ENCODE results near the gene SEMA3E.
A peak's percentile ranks its signal among the peaks of the same experiment; 100 is the strongest.
"Not testable (repeated sequence)": the region's sequence is repeated elsewhere in the genome, so short reads cannot be mapped to it uniquely, and the experiment has no call there.

The SEMA3E gene

GRCh38 chr7:83552556-83552955, 96.4 kb downstream of the SEMA3E start:
- DNase-seq: not testable (repeated sequence)

DNA sequence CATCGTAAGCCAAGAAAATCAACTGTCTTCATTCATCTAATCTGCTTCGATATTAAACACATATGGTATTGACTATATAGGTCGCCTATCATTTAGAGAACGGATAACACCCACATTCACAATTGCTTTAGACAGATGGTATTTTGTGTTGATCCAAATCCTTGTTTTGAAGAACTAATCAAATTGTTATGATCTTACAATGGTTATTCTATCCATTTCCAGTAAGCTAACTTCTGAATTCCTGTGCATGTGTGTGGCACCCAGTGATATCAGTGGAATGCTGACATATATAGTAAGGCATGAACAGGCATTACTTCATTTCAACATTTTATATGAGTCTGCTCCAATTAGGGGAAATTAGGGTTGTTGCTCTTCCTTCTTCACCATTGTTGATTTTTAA, 98.8 kb downstream of the SEMA3E start:
- DNase-seq: no peak

- no peak for DNase-seq
Observed at GRCh38 chr7:83548250-83548649, 100.7 kb downstream of the SEMA3E start.

DNA sequence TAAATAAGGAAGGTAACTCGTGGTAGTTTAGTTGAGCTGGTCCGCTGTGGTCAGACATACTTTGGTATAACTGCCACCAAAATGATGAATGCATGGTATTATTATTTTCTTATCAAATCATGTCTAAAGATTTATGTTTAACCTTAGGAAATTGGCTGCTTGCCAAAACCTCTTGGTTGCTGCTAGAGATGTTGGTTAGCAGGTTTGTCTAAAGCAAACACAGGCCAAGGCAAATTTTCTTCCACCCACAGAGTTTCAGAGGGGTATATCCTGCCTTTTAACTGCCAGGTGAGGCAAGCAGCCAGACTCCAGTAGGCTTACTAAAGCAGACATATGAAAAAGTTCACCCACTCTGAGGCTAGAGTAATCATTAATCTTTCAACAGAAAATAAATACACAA, 101.4 kb downstream of the SEMA3E start:
- peak; percentile 54 for DNase-seq

DNA sequence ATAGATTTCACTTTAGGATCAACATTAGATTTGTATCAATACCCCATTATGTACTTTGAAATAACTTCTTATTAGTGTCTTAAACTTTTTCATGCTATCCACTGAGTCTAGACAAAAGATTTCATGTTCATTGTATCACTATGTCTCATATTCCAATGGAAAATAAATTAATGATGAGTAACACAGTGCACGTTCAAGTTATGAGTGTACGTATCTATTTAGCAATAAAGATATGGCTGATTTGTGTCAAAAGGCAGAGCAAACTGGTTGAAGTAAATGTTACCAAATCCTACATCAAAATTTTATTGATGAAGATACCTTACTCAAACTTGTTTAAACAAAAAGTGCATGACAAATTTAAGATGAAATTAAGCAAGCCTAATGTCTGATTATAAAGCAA, 102.4 kb downstream of the SEMA3E start:
- DNase-seq: no peak

- no peak for DNase-seq
Observed at GRCh38 chr7:83541187-83541960, 107.6 kb downstream of the SEMA3E start.

DNA sequence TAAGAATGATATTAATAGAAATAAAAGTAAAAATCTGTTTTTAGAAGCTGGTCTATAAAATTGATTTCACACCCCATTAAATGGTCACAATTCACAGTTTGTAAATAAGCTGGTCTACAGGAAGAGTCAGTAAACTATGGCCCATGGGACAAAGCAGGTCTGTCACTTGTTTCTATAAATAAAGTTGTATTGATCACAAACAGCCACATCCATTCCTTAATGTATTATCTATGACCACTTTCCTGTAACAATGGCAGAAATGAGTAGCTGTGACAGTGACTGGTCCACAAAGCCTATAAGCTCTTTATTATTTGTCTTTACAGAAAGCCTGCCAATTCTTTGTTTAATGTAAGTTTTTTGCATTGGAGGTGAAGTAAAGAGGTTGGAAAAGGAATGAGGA, 114.5 kb downstream of the SEMA3E start:
- DNase-seq: no peak

GRCh38 chr7:83532219-83532618, 116.7 kb downstream of the SEMA3E start:
- DNase-seq: no peak

DNA sequence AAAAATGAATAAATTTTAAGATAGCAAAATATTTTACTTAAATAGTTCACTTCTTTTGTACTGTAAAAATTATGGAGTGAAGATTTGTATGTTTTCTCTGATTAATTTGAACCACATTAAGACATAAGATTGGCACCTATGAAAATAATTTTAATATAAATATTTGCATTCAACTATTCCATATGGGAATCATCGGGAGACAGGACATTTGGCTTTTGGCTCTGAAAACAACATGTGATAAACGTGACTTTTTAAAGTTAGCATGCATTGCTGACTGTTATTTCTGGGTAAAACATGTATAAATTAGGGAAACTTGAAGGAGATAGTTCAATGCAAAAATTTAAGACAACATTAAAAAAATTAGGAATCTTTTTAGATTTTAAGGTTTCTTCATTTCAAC, 117.2 kb downstream of the SEMA3E start:
- no peak for DNase-seq

DNA sequence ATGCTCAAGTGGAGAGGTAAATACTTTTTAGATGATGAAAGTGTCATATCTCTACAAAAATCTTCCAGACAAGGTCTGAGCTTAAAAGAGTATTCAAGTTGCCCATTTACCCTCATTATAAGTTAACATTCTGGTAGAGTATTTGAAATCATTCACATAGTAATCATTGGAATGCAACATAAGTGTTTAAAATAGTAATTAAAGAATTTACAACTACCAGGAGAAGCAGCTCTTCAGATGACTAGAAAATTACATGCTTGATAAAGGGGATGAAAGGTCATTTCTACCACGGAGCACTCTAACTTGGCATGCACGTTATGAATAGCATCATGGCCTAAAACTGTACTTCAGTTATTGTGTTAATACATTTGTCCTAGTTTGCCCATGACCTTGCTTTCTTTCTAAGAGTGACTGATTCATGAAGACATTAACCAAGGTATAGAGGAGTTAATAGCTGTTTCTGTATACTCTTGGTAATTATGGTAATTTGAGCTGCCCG, 120.0 kb downstream of the SEMA3E start:
- DNase-seq: no peak

GRCh38 chr7:83524277-83525075, 124.5 kb downstream of the SEMA3E start:
- no peak for DNase-seq

GRCh38 chr7:83520726-83521125, 128.2 kb downstream of the SEMA3E start:
- peak; percentile 5 for DNase-seq

DNA sequence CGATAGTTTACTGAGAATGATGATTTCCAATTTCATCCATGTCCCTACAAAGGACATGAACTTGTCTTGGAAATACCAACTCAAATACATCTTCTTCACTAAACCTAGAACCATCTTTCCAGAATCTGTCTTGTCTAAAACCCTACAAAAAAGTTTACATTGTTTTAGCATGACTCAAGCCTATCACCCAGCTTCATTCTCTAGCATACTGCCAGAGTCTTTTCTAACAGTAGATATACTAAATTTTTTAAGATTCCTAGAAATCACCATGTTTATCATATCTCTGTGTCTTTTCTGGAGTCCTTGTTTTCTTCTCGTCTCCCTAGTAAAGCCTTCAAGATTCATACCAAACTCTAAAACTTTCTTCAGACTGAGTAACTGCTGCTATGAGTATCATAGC, 129.7 kb downstream of the SEMA3E start:
- DNase-seq: no peak

- DNase-seq: no peak
Observed at GRCh38 chr7:83517035-83517700, 131.8 kb downstream of the SEMA3E start.

DNA sequence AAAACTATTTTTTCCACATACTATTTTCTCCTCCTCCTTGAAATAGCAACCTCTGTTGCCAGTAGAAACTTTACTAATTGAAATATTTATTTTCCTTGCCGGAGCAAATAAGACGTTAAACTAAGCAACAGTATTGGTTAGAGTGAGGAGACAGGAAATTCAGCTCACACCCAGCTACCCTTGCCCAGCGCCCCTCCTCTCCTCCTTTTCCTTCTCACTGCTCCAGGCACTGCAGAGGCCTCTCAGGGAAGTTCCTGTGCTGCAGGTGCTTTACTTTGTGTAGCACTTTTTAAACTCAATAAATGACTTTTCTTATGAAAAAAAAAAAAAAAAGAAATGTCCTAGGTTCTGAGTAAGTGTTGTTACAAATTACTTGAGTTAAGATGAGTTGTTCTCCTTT, 134.0 kb downstream of the SEMA3E start:
- DNase-seq: no peak

GRCh38 chr7:83509255-83510021, 139.5 kb downstream of the SEMA3E start:
- no peak for DNase-seq

GRCh38 chr7:83504330-83504729, 144.6 kb downstream of the SEMA3E start:
- DNase-seq: no peak

GRCh38 chr7:83502636-83503035, 146.3 kb downstream of the SEMA3E start:
- DNase-seq: no peak

DNA sequence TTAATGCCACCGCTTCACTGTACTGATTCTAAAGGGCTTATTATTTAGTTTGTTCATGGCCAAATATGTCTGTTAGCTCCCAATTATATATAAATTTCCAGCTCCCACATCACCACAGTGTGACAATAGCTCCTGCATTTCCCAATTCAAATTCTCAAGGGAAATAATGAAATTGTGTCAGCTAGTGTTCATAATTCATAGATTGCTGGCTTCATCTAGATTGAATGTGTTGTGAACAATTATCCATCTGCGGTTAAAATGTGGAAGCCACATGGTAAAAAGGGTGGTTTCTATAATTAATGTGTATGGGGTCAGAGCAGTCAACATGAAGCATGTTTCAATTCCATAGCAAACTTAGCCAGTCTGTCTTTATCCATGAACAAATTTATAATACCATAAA, 154.3 kb downstream of the SEMA3E start:
- DNase-seq: no peak

GRCh38 chr7:83492802-83493201, 156.1 kb downstream of the SEMA3E start:
- no peak for DNase-seq

GRCh38 chr7:83487801-83488200, 161.1 kb downstream of the SEMA3E start:
- DNase-seq: no peak

DNA sequence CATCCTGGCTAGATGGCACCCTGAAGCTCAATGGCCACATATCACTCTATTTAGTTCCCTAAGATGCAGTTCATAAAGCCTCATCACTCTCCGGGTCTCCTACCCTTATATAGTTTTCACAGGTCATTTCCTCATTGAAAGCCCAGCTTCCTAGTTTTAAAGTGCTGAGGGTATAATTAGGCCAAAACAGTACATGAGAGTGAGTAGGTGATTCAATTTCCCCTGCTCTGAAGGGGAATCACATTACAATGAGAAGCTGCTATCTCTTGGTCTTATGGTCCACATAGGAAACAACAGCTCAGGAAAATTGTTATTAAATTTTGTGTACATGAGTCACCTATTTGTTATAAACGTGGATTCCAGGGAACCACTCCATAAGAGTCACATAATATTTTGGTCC, 162.0 kb downstream of the SEMA3E start:
- no peak for DNase-seq

GRCh38 chr7:83486536-83486935, 162.4 kb downstream of the SEMA3E start:
- no peak for DNase-seq

All from RPMI8226 (cell line).